ENCODE measurements around the gene ADCYAP1R1.
A peak's percentile ranks its signal among the peaks of the same experiment; 100 is the strongest.

The ADCYAP1R1 gene

DNA sequence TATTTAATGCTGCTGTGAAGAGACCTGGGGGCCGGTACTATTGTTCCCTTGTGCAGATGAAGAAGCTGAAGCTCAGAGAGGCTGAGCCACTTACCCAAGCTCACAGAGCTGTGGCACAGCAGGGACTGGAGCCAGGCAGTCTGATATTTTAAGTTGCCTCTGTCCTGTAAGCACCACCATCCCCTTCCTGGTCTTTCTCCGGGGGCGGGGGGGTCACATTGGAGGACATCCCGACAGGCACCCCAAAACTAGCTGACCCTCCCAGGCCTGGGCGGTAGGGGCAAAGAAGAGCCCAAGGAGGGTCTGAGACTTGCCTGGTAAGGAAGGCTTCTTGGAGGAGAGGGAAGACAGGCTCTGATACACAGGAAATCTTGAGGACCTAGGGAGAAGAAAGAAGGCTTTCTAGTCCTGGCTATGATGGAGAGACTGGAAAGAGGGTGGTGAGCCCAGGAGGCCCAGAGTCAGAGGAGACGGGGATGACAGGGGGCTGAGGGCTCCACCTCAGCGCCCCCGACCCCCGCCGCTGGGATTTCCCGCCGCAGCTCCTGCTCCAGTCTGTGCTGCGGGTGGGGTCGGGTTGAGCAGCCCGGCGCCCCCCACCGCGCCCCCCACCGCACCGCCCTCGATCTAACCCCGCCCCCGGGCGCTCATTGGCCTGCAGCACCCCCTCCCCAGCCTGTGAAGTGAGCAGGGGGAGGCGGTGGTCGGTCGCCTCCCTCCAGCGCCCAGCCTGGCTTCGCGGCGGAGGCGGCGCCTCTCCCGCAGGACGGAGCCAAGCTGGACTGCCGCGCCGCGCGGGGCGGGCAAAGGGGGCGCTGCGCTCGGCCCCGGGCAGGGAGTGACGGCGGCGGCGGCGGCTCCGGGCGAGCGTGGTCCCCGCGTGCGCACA, at the start of gene ADCYAP1R1:
Gene ADCYAP1R1, plus strand, starts transcription at position 711 of the 889 bp plus-strand sequence. CDS start 10,957 bp downstream, outside the sequence.
- DNase-seq = peak; percentile 30

DNA sequence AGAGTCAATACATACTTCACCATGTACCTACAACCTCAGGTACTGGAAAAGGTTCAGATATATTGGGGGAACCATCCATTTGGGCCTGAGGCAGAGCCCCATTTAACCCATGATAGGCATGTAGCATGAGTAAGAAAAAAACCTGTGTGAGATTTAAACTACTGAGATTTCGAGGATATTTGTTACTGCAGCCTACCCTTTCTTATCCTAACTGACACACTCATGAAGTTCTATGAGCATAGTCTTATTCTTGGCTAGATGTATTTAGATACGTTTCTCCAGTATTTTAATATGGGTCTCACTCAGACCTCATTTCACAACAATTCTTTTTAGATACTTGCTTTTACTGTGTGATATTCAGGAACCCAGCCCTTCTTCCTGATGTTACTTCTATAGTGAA, 49.0 kb upstream of the ADCYAP1R1 start:
- no peak for DNase-seq

DNA sequence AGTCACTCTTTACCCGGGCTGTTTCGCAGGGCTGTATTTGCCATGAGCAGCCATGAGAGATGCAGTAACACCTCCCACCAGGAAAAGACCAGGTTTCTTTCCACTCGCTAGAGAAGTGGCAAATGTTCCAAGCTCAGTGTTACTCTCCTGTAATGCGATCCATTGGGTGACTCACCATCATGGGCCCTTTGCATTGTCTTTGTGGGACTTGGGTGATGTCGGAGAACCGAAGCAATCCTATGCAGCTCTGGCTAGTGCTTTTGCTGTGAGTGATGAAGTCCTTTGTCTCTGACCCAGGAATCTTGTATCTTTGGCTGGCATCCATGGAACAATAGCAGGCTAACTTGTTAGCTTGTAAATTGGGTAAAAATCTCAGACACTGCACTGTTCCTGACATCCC, 48.4 kb upstream of the ADCYAP1R1 start:
- DNase-seq = no peak

DNA sequence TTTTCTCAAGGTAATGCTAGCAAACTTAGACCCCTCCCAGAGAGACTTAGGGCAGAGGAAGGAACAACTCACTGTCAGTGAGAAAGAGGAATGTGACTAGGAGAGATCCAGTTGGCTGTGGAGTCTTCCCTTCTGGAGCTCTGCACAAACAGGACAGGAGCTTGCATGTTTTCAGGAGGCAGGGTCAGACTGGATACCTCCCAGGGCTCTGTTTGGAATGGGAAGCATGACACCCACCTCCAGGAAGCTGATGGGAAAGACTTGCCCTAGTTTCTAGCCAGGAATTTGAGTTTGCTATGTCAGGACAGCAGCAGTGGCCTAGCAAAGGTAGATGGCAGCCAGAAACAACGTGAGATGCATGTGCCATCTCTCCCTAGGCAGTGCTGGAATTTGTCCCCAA, 47.7 kb upstream of the ADCYAP1R1 start:
- DNase-seq = no peak

DNA sequence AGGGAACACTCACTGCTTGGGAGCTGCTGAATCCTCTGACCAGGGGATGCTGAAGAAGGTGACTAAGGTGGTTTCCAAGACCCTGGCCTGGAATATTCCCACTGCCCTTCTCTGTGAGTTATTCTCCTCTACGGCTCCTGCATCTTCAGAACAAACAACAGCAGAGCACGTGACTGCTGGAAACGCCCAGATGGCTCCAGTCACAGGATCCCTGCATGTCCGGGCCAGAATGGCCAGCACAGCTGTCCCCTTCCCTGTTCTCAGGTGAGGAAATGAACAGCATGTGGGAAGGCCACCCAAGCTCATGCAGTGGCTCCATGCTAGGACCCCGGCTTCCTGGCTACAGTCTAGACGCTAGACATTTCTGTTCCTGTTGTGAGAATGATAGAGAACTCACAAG, 45.3 kb upstream of the ADCYAP1R1 start:
- DNase-seq = no peak

DNA sequence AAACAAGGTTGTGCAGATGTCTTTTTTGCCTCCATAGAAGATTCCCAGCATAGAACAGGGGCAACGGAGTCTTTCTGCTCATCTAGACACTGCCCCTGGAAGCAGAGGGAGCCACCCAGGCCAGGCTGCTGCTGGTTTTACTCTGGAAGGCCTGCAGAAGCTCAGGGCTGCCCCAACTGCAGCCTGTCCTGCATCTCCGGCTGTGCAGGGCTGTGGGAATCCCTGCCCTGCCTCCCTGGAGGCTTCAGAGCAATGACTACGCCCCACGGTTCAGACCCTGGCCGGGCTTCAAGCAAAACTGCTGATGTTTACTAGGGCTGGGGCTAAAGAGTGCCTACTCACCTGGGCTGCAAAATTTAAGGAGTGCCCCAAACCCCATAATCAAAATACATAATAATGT, 44.5 kb upstream of the ADCYAP1R1 start:
- no peak for DNase-seq

DNA sequence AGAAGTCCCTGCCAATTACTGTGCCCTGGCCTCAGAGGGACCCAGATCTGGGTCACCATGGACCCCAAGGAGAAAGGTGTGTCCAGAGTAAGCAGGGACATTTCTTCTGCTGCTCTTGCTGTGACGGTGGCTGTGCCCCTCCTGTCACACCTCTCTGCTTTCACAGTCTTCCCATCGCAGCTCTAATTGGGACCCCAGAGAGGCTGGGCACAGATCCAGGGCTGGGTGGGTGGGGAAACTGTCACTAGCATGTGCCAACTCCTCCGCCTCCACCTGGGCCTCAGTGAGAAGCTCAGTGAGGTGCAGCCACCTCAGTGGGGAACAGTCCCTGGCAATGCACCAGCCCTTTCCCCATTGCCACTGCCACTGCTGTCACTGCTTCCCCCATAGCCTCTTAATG, 37.3 kb upstream of the ADCYAP1R1 start:
- DNase-seq = no peak

DNA sequence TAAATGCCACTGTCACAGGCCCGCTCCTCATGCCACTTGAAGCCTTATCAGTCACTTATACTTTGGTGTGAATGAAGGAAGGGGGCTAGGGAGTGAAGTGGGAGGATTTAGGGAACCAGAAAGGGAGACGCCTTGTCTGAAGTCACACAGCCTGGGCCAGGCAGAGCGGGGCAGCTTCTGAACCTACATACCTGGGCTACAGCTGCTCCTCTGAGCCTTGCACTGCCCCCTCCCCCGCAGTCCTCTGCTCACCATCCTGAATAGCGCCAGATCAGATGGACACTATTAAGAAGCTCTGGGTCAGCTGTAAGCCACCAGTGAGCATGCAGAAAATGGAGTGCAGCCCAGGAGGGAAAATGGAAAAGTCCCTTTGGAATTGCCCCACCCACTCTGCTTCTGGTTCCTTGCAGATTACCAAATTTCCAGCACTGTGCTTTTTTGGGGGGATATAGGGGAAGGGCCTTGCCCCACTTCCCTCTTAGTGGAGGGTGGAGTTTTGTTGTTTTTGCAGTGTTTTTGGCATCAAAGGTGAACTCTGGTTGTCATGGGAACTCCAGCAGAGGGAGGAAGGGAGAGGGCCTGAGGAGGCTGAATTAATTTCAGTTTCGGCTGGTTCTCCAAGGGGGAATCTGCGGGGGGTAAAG, 35.0 kb upstream of the ADCYAP1R1 start:
- DNase-seq = no peak

DNA sequence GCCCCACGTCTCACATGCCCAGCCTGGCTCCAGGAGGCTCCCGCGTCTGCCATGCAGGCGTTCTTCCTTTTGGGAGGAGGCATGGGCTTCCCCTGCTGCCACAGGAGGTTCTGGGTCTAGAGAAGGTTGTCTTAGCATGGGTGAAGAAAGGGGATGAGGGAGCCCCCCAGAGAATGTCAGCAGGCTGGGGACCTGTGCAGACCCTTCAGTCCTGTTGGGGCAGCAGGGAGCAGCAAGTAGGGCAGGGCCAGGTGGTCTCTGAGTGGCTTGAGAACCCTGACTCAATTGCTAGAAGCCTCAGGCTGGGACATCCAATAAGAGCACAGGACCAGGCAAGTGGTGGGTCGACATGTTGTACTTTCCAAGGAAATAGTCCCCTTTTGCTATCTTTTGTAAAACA, 34.4 kb upstream of the ADCYAP1R1 start:
- no peak for DNase-seq

DNA sequence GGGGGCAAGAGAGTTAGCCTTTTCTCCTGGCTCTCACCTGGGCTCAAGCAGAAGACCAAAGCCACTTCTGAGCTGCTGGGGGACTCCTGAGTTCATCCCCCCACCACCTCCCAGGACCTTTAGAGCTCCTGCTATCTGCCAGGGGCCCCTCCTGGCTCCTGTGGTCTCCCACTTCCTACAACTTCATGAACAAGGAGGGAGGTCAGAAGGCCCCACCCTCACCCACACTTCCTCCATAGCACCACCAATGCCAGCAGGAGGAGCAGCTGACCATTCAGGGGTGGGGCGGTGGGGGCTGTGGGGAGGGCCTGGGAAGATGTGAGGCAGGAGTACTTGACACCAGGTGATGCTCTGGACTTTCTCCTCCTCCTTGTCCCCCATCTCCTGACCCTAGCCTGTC, 32.6 kb upstream of the ADCYAP1R1 start:
- DNase-seq = no peak

DNA sequence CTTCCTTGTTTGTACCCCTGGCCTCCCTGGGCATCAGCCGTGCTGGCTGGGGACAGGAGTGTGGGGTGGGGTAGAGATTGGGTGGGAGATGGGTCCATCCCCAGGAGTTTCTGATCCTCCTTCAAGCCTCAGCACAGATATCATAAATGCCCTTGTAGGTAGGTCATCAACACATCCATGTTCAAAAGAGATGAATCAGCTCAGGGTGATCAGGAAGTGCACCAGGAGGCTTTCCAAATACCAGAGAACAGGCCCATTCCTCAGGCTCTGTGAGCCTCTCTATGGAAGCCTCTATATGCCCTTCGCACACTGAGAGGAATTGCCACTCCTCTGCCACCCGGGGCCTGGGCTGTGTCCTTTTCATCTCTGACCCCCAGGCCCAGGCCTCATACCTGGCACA, 31.9 kb upstream of the ADCYAP1R1 start:
- DNase-seq = no peak

DNA sequence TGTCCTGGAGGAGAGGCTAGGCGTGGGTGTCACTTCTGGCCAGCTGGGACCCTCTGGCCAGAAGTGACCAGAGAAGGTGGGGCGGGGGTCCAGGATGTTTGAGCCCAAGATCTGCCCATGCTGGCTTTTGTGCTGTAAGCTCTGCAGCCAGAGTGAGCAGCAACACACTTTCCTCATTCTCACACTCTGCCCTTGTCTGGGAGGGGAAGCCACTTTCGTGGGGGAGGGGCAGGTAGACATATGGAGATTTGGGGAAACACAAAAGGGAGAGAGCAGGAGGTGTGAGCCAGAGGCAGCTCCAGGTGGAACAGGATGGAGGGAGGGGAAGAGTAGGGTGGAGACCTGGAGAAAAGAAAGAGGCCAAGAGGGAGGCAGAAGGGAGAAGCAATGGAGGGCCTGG, 31.5 kb upstream of the ADCYAP1R1 start:
- no peak for DNase-seq

DNA sequence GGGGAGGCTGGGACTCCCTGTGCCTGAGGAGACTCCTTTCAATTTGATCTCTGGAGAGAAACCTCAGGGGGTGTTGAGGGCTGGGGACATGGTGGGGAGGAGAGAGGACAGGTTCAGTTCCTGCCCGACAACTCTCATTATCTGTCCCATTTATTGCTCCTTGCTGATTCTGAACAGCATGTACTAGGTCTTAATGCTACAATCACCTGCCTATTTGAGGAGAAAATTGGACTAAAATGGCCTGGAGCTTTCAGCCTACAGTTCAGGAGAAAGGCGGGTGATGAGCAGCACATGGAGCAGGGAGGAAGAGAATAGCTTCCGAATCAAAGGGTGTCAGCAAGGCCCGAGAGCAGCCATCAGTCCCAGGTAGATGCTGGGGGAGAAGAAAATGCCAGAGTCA, 30.0 kb upstream of the ADCYAP1R1 start:
- DNase-seq = no peak

DNA sequence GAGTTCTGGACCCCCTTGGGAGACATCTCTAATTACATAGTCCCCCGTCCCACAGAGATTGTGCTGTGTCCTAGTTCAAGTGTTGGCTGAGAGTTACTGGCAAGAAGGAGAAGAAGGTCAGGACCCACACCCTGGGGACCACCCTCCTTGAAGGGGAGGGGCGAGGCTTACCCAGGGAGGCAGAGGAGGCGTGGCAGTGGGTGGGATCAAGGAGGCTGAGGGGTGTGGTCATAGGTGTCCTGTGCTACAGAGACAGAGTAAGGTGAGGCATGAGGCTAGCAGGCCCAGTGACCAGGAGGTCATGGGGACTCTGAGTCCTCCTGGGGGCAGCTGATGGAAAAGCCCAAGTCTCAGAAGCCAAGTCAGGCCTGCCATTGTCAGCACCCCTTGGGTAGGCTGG, 29.4 kb upstream of the ADCYAP1R1 start:
- no peak for DNase-seq

DNA sequence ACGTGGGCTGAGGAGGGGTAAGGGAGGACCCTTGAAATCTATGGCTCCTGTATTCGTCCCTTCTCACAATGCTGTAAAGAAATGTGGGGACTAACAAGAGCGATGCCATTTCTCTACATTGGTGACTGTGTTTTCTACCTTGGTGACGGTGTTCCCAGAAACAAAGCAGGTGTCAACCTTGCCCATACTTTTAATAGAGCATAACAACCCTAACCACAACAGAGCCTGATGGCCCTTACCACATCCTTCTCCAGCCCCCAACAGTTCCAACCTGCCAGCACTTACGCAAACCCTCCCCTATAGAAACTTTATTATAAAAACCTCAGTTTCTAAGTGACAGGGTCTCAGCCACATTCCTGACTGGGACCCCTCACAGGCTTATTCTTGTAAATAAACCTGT, 28.2 kb upstream of the ADCYAP1R1 start:
- DNase-seq = no peak

DNA sequence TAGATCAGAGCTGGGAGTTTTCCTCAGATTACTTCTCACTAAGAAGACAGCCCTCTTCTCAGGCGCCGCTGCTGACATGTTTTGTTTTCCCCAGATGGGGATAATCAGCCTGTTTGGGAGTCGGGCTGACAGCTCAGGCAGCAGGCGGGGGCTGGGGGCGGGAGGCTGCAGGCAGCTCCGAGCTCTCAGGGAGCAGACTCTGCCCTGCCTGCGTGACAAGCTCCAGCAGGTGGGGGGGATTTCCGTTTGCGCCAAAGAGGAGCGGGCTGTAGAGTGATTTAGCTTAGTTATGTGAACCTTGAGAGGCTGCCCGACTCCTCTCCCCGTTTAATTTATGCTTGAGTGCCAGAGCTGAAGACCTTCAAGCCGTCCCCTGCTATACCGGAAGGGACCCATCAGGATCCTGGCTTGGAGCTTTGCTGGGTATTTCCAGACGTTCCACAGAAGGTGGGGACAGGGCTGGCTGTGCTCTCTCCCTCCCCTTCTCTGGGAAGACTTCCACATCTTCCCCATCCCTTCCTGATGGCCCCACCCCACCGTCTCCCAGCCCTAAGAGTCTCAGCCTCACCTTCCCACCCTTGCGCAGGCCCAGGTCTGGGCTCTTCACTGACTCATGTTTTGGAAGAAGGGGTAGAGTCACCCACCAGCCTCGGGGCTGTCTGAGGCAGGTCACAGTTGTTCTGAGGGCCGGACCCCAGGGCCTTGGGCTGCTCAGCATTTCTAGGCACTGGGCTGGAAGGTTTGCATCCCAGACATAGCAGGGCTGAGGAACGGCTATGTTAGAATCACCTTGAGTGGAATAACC, 24.7 kb upstream of the ADCYAP1R1 start:
- peak; percentile 47 for DNase-seq

DNA sequence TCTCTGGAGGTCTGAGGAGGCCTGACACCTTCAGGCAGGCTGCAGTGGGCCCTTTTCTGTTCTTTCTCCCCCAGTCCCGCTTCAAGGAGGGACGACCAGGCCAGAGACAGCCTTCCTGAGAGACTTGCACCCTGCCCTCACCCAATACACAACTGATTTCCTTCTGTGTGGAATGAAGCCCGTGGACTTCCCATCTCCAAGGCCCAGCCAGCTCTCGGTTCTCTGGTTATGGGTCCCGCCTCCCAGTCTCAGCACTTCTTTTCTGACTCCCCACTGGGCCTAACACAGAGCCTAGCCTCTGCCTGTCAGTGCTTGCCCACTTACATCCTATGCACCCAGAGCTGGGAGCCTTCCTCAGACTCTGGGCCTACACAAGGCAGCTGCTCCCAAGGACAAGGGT, 24.1 kb upstream of the ADCYAP1R1 start:
- DNase-seq = no peak

DNA sequence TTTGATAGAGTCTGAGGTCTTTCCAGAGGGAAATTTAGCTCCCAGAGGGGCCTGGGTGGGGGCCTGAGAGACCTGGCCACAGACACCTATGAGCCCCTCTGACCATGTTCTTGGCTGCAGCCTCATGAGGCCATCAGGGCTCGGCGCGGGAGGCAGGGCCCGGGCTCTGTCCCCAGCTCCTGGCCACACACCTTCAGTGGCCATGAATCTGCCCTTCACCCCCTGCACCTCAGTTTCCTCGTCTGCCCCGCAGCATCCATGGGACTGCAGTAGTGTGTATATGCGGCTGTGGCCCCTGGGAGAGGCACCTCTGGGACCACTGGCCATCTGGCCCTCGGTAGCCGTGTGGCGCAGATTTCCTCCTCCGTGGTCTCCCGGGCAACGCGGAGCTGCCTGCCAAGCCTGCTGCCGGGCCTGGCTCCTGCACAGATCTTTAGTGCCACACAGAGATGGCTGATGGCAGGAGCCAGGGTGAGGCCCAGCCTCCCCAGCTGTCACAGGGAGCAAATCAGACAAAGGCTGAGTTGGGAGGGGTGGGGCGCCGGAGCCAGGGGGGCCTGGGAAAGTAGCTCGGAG, 23.6 kb upstream of the ADCYAP1R1 start:
- DNase-seq = no peak

DNA sequence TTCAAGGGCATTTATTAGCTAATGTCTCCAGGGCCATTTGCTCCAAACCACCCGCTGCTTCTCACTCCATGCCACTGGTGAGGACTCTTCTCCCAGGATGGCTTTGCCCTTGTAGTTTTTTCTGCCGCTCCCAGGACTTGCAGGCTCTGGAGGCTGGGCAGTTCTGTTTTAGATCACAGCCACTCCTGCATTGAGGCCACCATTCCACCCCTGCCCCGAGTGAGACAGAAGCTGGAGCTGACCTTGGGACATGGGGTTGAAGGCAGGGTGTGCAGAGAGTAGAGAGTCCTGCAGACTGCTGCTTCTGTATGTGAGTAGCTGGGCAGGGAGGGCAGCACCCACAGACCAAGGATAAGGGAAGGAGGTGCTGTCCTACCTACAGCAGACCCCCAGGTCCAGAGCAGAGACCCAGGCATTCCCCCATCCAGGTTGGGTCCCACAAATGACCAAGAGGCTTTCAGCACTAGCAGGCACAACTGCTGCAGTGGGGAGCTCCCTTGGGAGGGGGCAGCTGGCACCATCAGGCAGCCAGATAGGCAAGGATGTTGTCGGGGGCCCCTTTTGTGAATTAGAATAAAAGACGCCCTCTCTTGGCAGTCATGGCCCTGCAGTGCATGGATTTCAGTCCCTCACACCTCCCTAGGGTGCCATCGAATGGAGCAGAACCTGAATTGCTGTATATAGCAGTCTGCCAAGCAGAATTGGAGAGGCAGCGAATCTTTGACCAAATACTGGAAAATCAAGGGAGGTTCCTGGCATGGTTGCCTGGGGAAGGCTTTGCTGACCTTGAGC, 22.7 kb upstream of the ADCYAP1R1 start:
- DNase-seq = no peak

DNA sequence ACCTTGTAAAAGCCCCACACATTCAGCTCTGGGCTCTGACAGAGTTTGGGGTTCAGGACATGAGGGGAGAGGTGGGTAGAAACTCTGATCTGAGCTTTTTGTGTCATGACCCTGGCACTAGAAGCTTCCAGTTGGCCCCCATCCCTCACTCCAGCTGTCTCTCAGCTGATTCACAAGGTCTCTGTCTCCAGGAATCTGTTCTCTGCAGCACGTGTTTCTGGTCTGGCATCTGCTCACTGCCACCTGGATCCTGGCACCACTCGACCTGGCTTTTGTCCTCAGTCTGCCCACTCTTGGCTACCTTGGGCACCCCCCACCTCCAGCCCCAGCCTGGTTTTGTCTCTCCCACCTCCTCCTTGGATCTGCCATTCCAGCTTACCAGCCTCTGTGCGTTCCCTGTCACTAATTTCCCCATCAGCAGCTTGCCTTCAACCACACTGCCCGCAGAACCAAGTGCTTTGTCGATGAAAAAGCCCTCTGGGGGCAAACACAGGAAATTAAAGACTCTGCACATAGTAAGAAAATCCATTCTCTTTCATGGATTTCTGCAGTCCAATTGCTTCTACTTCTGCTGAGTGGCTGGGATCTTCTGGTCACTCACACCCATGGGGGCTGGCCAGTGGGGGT, 18.3 kb upstream of the ADCYAP1R1 start:
- no peak for DNase-seq

DNA sequence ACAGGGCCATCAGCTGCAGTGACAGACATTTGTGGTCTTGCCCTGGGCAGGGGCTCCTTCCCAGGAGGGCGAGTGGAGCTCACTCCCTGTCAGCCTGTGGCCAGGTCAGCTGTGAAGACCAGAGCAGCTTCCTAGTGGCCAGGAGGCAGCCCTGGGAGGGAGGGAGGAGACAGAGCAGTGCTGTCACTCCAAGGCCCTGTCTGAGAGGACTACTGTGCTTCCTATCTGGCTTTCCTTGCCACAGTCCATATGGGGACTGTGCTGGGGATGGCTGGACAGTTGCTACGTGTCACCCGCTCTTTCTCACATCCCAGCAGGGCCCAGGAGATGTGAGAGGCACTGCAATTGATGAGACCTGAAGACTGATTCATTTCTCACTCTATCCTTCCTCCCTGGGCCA, 15.2 kb upstream of the ADCYAP1R1 start:
- DNase-seq = no peak

DNA sequence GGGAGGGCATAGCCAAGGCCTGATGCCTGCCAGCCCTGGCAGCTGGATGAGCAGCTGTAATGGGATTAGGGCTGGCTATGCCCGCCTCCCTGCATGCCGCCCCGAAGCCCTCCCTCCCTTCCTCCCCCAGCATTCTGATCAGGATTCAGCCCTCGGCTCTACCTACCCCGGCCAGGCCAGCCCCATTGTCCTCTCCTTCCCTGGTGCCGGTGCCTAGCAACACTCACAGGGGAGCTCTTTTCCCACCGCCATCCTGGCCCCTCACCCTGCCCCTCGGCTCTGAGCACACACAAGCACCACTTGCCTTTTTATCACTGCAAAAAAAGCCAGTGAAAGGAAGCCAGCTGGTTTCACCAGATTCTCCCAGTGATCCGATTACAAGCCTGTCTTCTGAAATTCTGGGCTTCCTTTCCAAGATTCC, 9.0 kb upstream of the ADCYAP1R1 start:
- no peak for DNase-seq
